SK-N-MC (cell line): ENCODE measurements around the gene GALNT4.

Experiments
- EZH2 ChIP-seq: fragments of 200-600 bp; sonication (generic); IDR thresholded peaks from one replicate; pipeline ENCODE4 v1.6.1; 2017; ENCODE audit warnings: antibody characterized with exemption
- POLR2AphosphoS5 ChIP-seq: IDR thresholded peaks from 2 replicates; pipeline ENCODE4 v1.6.1; 2012; ENCODE audit warnings: mild to moderate bottlenecking, low read depth, low read length, borderline replicate concordance

GRCh38 chr12:89552376-89552775 is 27.8 kb upstream of the GALNT4 start:
- TF ChIP-seq POLR2AphosphoS5 (no peak), EZH2 (no peak)
